GM19193 (cell line): ENCODE measurements around the gene PIM3.

ENCODE experiments used
- POLR2A ChIP-seq: IDR thresholded peaks from 4 replicates; pipeline ENCODE4 v1.6.1; 2011; ENCODE audit not compliant: insufficient read depth, insufficient read length; ENCODE audit errors: extremely low read depth

The PIM3 gene

DNA sequence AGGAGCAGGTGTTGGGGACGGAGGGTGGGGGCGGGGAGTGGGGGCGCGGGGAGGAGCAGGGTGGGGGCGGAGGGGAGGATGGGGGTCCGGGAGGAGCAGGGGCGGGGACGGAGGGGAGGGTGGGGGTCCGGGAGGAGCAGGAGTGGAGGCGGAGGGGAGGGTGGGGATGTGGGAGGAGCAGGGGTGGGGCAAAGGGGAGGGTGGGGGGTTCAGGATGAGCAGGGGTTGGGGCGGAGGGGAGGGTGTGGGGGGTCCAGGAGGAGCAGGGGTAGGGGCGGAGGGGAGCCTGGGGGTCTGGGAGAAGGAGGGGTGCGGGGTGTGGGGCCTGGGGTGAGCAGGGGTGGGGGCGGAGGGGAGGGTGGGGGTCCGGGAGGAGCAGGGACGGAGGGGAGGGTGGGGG is 25.0 kb upstream of the PIM3 start:
- TF ChIP-seq POLR2A, result no peak

DNA sequence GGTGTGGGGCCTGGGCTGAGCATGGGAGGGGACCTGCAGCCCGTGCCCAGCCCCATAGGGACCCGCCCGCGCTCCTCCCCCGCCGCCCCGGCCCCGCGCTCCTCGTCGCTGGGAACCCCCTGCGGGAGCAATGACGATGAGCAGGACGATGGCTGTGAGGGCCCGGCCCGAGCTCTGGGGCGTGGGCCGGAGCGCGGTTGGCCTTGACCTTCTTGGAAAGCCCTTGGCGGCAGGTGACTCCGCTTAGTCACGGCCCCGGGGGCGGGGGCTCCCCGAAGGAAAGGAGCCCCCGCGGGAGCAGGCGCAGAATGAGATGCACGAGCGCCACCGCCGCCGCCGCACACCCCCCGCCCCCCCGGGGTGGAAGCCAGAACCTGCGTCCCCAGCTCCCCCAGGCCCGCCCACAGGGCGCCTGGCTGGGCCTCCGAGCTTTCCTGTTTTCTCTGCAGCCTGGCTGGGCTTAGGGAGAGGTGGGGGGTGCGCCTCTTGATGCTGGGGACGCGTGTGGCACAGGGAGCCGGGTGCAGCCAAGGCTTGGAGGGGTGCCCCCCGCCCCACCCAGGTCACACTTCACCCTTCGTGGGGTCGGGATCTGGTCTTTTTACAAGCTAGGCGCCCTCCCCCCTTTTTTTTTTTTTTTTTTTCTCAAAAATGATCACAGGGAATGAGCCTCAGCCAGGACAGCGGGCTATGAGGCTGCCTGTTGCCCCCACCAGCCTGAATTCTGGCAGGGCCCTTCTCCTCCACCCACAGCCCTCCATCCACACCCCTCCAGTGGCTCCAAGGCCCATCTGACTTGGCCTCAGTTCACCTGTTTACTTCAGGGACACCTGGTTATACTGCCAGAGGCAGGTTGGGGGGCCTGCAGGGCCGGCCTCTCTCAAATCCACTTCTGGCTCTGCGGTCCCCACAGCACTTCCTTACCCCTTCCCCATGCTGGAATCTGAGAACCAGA is 24.3 kb upstream of the PIM3 start:
- peak; percentile 48 for TF ChIP-seq POLR2A

DNA sequence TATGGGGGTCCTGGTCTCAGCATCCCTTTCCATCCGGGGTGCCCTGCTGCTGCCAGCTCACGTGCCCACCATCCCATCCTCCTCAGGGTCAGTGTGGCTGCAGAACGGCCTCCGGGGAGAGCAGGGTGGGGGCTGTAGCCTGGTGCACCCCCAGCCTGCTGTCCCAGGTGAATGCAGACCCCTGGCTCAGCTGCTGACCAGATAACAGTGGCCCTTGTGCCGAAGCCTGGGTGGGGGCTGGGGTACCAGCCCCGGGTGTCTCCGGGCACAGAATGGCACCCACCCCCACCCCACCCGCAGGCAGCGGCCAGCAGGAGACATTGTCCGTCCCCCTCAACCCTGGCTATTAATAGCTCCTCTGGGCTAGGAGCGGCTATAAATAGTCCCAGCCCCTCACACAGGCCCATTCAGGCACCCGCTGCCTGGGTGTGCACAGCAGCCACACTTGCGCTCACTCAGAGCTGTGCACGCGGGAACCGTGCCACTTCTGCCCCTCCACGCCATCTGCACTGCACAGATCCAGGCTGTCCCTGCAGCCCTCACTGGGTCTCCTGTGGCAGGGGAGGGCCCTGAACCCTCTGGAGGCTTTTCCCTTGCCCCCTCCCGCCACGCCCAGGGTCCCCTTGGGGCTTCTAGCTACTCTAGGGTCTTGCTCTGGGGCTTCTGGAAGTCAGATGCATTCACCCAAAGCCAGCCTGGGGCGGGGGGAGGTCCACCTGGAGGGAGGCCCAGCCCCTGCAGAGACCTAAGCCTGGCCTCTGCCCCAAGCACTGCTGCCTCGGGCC is 23.4 kb upstream of the PIM3 start:
- no peak for TF ChIP-seq POLR2A

DNA sequence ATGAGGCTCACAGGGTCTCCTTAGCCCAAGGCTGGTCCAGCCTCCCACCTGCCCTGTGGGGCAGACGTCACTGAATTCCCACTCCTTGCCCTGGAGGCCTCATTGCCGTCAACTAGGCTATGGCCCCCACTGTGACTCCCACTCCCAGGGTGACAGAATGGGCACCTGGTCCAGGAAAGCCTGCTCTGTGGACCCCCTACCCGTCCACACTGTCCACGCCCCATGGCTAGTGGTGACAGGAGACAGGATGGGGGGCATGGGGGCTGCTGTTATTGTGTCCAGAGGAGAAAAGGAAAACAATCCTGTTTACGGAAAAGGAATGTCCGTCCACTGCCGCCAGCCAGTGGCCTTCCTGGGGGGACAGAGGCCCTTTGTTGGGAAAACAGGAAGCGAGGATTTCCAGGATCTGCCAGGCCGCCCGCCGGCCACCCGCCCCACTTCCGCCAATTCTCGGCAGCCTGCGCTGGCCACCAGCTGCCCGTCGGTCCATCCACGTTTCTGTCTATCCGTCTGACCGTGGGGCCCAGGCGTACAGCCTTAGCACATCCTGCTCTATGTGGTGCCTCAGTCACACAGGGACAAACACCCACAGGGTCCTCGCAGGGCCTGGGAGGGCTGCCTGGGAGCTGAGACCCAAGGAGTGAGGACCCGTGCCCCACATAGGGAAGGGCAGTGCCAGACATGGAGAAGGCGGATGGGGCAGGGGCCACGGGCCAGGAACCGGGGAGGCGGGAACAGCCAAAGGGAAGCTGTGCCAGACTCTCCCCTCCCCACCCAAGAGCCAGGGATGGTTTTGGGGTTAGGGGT is 22.6 kb upstream of the PIM3 start:
- TF ChIP-seq POLR2A, result no peak

DNA sequence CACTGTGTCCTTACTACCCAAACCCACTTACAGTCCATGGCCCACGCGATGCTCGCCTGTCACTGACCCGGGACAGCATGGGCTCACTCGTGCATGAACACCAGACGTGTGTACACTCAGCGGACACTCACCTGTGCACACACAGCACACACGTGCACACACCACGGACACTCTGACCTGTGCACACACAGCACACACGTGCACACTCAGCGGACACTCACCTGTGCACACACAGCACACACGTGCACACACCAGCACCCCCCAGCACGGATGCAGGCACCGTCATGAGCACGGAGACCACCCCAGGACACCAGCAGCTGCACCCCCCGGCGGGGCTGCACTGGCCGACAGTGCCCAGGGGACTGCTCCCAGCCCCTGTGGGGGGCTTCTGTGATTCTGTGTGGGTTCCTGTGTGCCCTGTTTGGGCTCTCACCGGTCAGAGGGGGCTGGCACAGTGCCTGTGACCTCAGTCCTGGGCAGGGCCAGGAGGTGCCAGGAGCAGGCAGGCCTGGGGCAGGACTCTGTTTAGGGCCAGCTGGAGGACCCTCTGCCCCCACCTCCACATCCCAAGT is 21.9 kb upstream of the PIM3 start:
- no peak for TF ChIP-seq POLR2A

DNA sequence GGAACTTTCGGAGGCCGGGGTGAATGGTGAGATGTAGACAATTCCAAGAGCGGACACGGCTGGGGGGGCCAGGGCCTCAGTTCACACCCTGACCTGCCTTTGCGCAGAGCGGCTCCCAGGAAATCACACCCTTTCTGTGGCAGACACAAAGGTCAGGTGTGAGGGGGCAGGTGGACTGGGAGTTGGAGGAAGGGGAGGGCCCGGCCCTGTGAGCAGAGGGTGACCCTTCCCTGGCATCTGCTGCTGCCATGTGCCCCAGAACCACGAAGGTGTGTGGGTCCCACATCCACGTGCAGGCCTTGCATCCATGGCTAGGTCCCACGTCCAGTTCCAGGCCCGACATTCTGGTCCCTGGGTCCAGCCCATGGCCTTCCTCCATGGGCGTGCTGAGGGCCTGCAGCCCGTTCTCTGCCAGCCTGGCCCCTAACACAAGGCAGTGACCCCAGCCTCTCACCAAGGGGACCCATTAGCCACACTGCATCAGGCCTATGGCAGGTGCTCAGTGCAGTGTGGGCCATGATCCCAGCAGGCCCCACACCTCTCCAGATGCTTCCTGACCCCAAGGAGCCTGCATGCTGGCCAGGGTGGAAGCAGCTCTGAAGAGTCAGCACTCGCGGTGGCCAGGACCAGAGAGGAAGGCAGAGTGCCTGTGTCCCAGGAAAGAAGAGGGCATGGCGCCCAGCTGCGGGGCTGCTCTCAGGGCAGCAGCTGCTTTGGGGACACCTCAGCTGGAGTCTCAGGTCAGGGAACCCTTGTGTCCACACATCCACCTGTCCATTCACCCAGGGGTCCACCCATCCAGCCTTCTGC is 18.9 kb upstream of the PIM3 start:
- no peak for TF ChIP-seq POLR2A

DNA sequence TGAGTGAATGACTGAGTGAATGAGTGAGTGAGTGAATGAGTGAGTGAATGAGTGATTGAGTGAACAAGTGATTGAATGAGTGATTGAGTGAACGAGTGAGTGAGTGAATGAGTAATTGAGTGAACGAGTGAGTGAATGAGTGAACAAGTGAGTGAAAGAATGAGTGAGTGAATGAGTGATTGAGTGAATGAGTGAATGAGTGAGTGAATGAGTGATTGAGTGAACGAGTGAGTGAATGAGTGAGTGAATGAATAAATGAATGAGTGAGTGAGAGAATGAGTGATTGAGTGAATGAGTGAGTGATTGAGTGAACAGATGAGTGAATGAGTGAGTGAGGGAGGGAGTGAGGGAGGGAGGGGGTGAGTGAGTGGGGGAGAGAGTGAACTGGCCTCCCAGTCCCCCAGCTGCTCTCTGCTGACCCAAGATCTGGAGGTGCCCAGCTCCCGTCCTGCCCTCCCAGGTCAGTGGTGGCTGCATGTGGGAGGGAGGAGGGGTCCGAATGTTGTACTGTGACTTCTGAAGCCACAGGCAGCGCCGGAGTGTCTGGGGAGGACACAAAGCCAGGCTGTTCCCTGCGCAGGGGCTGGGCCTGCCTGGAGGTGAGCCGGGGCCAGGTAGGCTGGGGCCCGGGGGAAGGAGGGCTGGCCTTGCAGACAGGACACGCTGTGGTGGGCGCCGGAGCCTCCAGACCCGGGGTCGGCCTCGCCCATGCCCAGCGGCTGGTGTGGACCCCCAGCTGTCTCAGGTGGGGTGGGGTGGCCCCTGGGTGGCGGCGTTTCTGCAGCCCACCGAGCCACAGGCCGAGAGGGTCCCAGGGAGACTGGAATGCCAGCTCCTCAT is 17.8 kb upstream of the PIM3 start:
- TF ChIP-seq POLR2A, result no peak

DNA sequence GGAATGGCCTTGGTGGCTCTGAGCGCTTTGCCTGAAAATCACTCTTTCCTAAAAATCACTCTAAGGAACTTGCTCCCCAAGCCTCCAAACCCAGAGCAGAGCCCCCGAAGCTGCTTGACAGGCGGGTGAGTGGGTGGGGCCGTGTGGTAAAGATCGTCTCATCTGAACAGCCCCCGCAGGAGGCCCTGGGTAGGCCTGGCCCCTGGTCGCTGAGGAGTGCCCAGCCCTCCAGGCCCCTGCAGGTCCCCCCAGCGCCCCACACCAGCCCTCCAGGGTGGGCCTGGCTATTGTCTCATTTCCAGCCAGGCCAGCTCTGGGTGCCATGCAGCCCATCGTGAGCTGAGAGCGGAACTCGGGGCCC is 17.2 kb upstream of the PIM3 start:
- TF ChIP-seq POLR2A, result no peak

DNA sequence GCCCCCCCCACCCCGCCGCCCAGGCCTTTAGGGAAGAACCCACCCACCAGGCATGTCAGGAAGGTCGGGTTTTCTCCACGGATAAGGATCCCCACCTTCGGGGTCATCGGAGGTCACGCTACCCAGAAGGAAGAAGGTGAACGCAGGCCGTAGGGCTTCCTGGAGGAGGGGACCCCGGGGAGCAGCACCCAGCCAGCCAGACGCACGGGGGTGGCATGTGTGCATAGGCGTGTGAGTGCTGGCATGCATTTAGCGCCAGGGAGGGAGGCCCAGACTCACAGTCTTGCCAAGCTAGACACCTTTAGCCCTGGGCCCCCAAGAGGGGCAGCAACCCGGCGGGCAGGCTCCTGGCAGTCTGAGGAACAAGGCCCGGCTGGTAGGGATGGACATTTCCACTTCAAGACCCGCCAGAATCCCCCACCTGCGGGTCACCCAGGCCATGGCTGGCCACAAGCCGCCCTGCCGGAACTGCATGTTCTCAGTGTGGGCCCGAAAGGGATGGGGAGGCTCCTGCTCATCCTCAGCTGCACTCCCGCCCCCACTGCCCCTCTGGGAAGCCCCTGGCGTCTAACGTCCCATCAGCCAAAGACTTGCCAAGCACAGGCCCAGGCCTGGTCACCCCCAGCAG is 16.7 kb upstream of the PIM3 start:
- no peak for TF ChIP-seq POLR2A

DNA sequence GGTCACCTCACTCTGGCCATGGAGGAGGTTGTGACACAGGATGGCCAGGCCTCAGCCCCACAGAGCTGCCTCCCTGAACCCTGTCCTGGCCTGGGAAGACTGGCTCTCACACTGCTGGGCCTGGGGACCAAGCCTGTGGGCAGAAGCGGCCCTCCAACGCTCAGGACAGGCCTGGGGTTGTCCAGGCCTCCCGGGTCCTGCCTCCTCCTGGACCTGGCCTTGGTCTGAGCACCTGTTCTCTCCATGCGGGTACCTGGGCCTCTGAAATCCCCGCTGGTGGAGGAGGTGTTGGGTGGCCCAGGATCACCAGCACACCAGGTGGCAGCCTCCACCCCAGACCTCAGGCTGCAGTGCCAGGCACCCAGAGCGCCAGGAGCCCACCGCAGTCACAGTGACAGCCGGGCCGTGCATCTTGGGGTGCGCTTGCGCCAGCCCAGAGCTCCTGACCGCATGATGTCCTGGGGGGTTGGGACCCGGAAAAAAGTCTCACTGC is 16.1 kb upstream of the PIM3 start:
- no peak for TF ChIP-seq POLR2A

DNA sequence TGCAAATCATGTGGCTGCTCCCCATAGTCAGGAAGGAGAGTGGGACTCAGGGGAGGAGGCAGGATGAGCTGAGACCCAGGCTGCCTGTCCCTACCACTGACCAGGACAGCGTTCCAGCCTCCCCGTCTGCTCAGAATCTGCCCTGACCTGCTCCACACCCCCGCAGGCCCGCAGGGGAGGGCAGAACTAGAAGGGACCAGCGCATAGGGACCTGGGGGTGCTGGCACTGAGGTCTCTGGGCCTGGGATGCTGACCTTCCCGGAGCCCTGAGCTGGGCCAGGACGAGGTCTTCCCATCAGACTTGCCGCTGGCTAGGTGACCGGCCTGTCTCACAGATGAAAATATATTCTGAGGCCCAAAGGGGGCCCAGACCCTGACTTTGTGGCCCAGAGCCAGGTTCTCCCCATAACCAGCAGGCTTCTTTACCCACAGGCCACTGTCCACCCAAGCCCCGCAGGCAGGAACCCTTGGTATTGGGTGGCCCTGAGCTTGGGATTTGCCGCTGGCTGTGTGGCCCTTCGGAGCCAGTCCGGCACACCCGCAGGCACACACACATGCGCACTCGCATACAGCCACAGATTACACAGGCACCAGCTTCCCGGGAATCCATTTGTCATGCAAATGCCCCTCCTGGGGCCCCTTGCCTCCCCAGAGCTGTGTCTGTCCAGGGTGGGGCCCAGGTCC is 13.8 kb upstream of the PIM3 start:
- no peak for TF ChIP-seq POLR2A

DNA sequence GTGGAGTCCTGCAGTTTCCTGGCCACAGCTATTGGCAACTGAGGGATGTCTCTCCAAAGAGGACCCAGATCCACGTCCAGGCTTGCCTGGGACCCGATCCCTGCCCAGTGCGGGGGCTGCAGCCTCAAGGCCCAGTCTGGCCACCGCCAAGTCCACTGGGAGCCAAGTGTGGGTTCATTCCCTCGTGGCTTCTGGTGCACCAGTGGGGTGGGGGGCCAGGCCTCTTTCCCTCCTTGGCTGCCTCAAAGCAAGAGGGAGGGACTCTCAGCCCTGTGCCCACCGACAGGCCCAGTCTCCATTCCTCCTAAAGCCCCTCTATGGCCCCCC is 13.3 kb upstream of the PIM3 start:
- no peak for TF ChIP-seq POLR2A
